ENCODE measurements around the gene DST.
"Not testable (repeated sequence)": the region's sequence is repeated elsewhere in the genome, so short reads cannot be mapped to it uniquely, and the experiment has no call there.

DST gene

GRCh38 chr6:56570413-56571359 lies 72.0 kb downstream of the DST start:
- no peak for DNase-seq

DNA sequence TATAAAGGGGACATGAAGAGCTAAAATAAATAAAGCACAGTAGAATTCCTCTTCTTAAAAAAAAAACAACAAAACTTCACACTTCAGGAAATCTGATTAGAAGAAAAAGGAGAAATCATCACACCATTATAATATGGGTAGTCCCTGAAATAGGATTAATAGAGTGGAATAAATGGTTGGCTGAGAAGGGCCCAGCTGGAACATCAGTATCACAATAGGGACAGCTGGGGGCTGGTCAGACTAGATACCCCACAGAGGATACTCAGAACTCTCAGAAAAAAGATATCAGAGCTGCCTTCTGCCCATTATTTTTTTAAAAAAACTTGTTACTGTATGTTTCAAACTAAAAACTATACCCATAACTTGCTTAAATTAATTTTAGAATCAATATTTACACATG lies 75.2 kb downstream of the DST start:
- DNase-seq, result no peak

DNA sequence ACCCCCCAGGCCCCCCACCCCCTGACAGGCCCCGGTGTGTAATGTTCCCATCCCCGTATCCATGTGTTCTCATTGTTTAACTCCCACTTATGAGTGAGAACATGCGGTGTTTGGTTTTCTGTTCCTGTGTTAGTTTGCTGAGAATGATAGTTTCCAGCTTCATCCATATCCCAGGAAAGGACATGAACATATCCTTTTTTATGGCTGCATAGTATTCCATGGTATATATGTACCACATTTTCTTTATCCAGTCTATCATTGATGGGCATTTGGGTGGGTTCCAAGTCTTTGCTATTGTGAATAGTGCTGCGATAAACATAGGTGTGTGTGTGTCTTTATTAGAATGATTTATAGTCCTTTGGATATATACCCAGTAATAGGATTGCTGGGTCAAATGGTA lies 80.0 kb downstream of the DST start:
- DNase-seq, result not testable (repeated sequence)

- no peak for DNase-seq
These were observed 85.7 kb downstream of the DST start for GRCh38 chr6:56556751-56557540.

DNA sequence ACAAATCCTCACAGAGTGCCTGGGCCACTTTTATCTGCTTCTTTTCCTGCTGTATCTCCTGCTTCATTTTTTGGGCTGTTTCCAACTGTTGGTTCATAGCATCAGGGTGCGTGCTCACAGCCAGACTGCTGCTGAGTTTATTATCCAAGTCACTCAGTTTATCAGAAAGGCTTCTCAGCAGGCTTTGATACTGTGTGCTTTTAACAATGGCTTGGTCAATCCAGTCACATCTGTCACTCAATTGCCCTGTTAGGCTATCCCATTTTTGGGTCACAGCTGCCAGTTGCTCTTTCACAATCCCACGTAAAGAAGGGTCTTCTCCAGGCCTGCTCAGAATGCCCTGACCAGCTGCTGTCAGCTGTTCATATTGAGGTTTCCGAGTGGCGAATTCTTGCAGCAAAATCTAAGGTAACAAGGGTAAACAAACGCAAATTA lies 87.2 kb downstream of the DST start:
- no peak for DNase-seq

DNA sequence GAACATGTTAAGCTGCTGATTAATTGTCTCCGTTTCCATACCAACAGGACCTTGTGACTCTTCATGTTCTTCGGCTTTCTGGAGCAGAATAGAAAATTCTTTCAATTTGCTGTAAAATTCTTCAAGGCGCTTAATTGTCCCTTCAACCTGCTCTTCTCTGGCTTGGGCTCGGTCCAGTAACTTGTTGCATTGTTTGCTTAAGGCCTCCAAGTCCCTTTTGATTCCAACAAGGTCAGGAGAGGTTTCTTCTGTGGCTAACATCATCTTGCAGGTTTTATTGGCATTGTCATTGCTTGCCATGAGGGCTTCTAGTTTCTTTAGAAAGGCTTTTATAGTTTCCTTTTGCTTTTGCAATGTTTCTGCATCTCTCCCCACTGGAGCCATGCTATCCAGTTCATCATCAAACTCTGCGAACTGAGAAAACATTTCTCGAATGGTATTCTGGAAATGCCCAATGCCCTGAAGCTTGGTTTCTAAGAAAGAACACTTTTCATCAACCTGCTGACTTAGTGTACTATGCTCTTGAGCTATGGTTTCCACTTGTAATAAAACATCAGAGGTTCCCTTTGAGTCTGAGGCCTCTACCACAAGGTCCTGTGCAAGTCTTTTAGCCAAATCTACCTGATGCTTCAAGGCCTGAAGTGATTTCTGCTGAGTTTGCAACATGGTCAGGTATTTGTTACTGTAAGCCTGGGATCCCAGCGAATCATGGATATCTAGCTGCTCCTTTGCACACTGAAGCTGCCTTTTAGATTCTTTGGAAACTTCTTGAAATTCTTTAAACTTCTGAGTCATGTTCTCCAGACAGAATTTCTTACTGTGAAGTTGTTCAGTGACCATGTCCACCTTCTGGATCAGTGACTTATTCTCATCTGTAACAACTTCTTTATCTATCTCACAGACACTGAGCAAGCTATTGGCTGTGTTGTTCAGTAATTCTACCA lies 90.2 kb downstream of the DST start:
- no peak for DNase-seq

DNA sequence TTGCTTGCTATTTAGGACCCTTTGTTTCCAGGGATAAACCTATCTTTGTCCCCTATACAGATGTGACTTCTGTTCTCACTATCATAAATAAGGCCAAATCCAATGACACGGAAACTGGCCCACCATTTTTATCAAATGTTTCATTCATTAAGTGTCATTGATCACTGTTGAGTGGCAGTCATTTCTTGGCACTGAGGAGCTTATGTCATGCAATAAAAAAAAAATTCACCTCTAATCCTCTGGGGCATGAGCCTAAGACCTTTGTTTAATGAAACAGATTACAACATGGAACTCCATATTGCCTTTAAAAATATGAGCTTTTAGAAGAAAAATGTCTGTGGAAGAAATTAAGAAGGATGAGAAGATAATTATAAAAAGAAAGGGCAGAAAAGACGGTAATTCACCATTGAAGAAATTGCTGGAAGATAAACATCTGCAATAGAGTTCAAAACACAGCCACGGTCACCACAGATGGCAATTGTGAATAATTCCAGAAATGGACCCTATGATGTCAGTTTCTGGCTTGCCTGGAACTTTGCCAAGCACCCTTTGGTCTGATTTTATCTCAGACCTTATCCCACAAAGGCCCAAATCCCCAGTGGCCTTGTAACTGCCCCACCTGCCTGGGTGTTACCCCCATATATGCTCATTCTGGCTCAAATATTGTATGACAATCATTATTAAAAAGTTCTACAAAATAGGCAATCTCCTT lies 91.1 kb downstream of the DST start:
- DNase-seq, result no peak

GRCh38 chr6:56550301-56550700 lies 92.4 kb downstream of the DST start:
- DNase-seq, result no peak

- DNase-seq, result no peak
These were observed 93.7 kb downstream of the DST start for GRCh38 chr6:56549014-56549413.

GRCh38 chr6:56547687-56548086 lies 95.0 kb downstream of the DST start:
- DNase-seq, result no peak

DNA sequence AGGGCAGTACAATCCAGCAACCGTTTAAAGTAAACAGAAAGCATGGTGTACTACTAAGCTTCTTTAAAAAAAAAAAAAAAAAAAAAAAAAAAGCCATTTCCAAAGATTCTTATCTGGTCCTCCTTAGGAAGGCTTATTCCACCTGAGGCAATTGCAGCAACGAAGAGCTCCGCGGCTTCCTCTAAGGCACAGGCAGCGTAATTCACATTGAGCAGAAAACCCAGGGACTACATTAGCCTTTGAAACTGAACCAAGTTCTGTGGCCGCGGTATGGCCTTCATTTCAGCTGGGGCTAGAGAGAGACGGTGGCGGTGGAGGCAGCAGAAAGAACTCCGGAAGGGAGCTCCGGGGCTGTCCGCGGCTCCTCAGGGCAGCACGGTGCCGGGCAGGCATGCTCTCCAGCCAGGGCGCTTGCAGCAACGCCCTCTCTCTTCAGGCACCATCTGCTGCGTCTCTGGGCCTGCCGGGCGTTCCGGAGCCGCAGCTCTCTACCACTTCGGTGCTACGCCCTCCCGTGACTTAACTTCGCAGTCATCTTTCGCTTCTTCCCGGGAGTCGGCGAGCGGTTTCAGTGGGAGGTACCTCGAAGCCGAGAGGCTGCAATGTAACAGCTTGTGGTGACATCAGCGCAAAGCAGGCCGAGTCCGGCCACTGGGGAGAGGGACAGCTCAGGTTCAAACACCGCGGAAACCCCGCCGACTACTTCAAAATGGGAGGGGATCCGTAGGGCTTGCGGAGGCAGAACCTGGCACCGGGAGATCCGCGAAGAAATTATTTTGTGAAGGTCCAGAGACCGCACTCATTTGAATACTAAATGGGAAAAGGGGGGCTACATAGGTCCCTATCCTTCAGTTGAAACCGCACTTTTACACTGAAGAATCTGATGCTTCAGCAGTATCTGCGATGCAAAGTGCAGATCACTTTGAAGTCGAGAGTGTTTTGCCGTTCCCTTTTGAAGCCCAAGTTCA lies 100.0 kb downstream of the DST start:
- peak; percentile 18 for DNase-seq

GRCh38 chr6:56541741-56542360 lies 100.8 kb downstream of the DST start:
- no peak for DNase-seq

DNA sequence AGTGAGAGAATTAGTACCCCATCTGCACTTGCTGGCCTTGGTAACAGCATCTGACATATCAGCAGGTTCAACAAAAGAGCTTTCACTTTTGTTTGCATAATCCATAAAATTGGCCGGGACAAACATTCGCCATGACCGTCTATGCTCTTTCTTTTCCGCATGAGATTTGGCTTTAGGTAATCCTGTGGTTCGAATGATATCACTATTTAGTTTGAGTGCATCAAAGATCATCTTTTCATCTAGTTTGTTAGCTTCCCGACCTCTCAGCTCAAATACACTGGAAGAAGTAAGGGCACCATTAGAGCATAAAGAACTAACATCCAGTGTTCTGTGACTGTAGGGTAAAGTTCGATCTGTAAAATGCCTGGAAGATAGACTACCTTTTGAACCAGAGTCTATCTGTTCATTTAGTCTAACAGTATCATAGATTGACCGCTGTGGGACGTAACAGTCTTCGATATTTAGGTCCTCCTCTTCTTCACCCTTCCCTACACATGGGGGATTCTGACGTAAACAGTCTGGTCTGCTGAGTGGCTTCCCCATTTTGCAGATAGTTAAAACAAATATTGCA lies 101.6 kb downstream of the DST start:
- no peak for DNase-seq

DNA sequence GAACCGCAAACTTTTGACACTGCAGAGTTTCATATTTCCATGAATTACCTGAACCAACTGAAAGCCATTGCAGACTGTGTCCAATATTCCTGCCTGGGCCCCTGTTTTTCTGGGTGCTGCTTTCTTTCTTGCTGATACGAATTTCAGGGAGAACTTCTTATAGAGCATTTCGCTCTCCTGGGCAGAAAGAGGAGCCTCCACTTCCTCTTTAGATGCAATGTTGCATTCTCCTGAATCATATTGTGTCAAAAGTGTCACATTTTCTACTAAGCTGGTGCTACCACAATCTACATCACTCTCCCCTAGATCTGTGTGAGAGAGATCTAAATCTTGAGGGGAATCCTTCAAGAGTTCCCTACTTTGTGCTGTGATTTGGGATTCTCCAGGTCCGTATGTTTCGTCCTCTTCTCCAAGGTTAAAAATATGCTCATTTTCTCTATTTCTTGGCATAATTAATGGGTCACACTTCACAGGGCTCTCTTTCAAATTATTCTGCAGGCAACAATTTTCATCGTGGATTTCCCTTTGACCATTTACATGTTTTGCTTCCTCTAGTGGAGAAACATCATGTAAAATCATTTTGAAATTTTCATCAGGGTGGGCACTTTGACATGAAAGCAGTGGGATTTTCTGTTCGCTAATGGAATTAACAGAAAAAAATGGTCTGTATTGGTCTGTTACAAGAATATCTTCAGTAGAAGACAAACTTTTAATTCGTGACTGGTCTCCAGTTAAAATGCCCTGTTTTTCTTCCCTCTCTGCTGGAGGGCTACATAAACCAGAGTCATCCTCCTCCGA lies 102.3 kb downstream of the DST start:
- DNase-seq, result no peak

- no peak for DNase-seq
These were observed 103.1 kb downstream of the DST start for GRCh38 chr6:56539527-56540105.

- DNase-seq, result no peak
These were observed 103.8 kb downstream of the DST start for GRCh38 chr6:56538851-56539250.

GRCh38 chr6:56537223-56537770 lies 105.4 kb downstream of the DST start:
- no peak for DNase-seq

- no peak for DNase-seq
These were observed 106.2 kb downstream of the DST start for GRCh38 chr6:56536536-56536935.

Data from effector CD8-positive, alpha-beta T cell (primary cell).